HepG2 (cell line): ENCODE measurements around the gene JPT1. TPM values are rescaled to one million over a fixed set of nuclear protein-coding genes. Genes with fewer than 3 reads are reported as not detected.

Experiments
- polyA plus RNA-seq, 8 experiments: library from polyadenylated mRNA; depleted of rRNA in 3 of 8; stranded (reverse) in 7 of 8; unstranded in 1 of 8; fragments of >200 nt; fragmentation: Illumina TruSeq in 4 of 8; extraction: Trizol in 4 of 8; gene quantifications; 2 replicates each; pipeline versions ENCODE4 v1.2.1 to v1.2.3, GENCODE V29; 2011 to 2016; ENCODE audit warnings: low read depth in 4 of 8, missing spikeins in 1 of 8, mixed read lengths in 1 of 8; ENCODE audit not compliant: insufficient read depth in 1 of 8
- small RNA-seq, 3 experiments: library from RNA; depleted of rRNA; stranded (forward); fragments of <200 nt; gene quantifications; one replicate each; pipeline ENCODE3, GENCODE V24; 2012; ENCODE audit warnings: low read depth in 2 of 3, low replicate concordance in 1 of 3; ENCODE audit not compliant: insufficient read length in 3 of 3, insufficient read depth in 2 of 3
- total RNA-seq, 5 experiments: library from RNA; depleted of rRNA; stranded (reverse); fragments of >200 nt; fragmentation: Illumina TruSeq; extraction: Trizol; gene quantifications; 2 replicates each; pipeline ENCODE4 v1.2.3, GENCODE V29; 2016; ENCODE audit warnings: low read depth in 1 of 5

JPT1 gene
- total and polyA plus RNA-seq, 2 of the 13 experiments (the other 11 are each of a cell fraction or from before 2014, with no cell fraction given): 43.3 to 256 TPM

Small RNA genes within 50 kb of the gene (small RNA-seq; reads per million reads assigned to genes)
- 0 reads per million in 3 experiments for gene RF00019

Other genes with a start within 250 kb of the JPT1 start
- gene USH1G, start 231.3 kb downstream of the JPT1 start, total RNA-seq (2016; rRNA removed; fragmentation: Illumina TruSeq; extraction: Trizol): 0.04 TPM in 1 of 2 replicates, not detected in the other
- gene USH1G, start 231.3 kb downstream of the JPT1 start, polyA plus RNA-seq (2011; rRNA removed): not detected in 2 replicates
- not detected in 2 replicates for gene OTOP2, start 230.2 kb downstream of the JPT1 start, total RNA-seq (2016; rRNA removed; fragmentation: Illumina TruSeq; extraction: Trizol)
- gene OTOP2, start 230.2 kb downstream of the JPT1 start, polyA plus RNA-seq (2011; rRNA removed): not detected in 2 replicates
- gene OTOP3, start 218.6 kb downstream of the JPT1 start, total RNA-seq (2016; rRNA removed; fragmentation: Illumina TruSeq; extraction: Trizol): not detected in 2 replicates
- not detected in 2 replicates for gene OTOP3, start 218.6 kb downstream of the JPT1 start, polyA plus RNA-seq (2011; rRNA removed)
- 1.7 and 2.1 TPM in 2 replicates for gene HID1, start 181.8 kb downstream of the JPT1 start, total RNA-seq (2016; rRNA removed; fragmentation: Illumina TruSeq; extraction: Trizol)
- 10.6 and 17.1 TPM in 2 replicates for gene HID1, start 181.8 kb downstream of the JPT1 start, polyA plus RNA-seq (2011; rRNA removed)
- 1.9 and 2.1 TPM in 2 replicates for gene CDR2L, start 166.9 kb downstream of the JPT1 start, total RNA-seq (2016; rRNA removed; fragmentation: Illumina TruSeq; extraction: Trizol)
- gene CDR2L, start 166.9 kb downstream of the JPT1 start, polyA plus RNA-seq (2011; rRNA removed): 1.9 and 2.1 TPM in 2 replicates
- gene MRPL58, start 141.8 kb downstream of the JPT1 start, total RNA-seq (2016; rRNA removed; fragmentation: Illumina TruSeq; extraction: Trizol): 68.9 and 101 TPM in 2 replicates
- 39.7 and 44.9 TPM in 2 replicates for gene MRPL58, start 141.8 kb downstream of the JPT1 start, polyA plus RNA-seq (2011; rRNA removed)
- 428 and 565 TPM in 2 replicates for gene ATP5PD, start 107.5 kb downstream of the JPT1 start, total RNA-seq (2016; rRNA removed; fragmentation: Illumina TruSeq; extraction: Trizol)
- gene ATP5PD, start 107.5 kb downstream of the JPT1 start, polyA plus RNA-seq (2011; rRNA removed): 151 and 158 TPM in 2 replicates
- gene KCTD2, start 107.3 kb downstream of the JPT1 start, total RNA-seq (2016; rRNA removed; fragmentation: Illumina TruSeq; extraction: Trizol): 27.5 and 28.3 TPM in 2 replicates
- 32.6 and 35.2 TPM in 2 replicates for gene KCTD2, start 107.3 kb downstream of the JPT1 start, polyA plus RNA-seq (2011; rRNA removed)
- gene SLC16A5, start 66.6 kb downstream of the JPT1 start, total RNA-seq (2016; rRNA removed; fragmentation: Illumina TruSeq; extraction: Trizol): 0.42 and 0.69 TPM in 2 replicates
- 5.6 and 10.9 TPM in 2 replicates for gene SLC16A5, start 66.6 kb downstream of the JPT1 start, polyA plus RNA-seq (2011; rRNA removed)
- 4.2 and 4.4 TPM in 2 replicates for gene ARMC7, start 44.5 kb downstream of the JPT1 start, total RNA-seq (2016; rRNA removed; fragmentation: Illumina TruSeq; extraction: Trizol)
- 3.9 and 5.1 TPM in 2 replicates for gene ARMC7, start 44.5 kb downstream of the JPT1 start, polyA plus RNA-seq (2011; rRNA removed)
- 31.4 and 48.6 TPM in 2 replicates for gene NT5C, start 22.8 kb downstream of the JPT1 start, total RNA-seq (2016; rRNA removed; fragmentation: Illumina TruSeq; extraction: Trizol)
- 42.8 and 42.9 TPM in 2 replicates for gene NT5C, start 22.8 kb downstream of the JPT1 start, polyA plus RNA-seq (2011; rRNA removed)
- 553 and 842 TPM in 2 replicates for gene SUMO2, start 28.4 kb upstream of the JPT1 start, total RNA-seq (2016; rRNA removed; fragmentation: Illumina TruSeq; extraction: Trizol)
- gene SUMO2, start 28.4 kb upstream of the JPT1 start, polyA plus RNA-seq (2011; rRNA removed): 252 and 337 TPM in 2 replicates
- 122 and 124 TPM in 2 replicates for gene NUP85, start 51.2 kb upstream of the JPT1 start, total RNA-seq (2016; rRNA removed; fragmentation: Illumina TruSeq; extraction: Trizol)
- gene NUP85, start 51.2 kb upstream of the JPT1 start, polyA plus RNA-seq (2011; rRNA removed): 79.4 and 89.1 TPM in 2 replicates
- gene GGA3, start 107.1 kb upstream of the JPT1 start, total RNA-seq (2016; rRNA removed; fragmentation: Illumina TruSeq; extraction: Trizol): 20.9 and 28.4 TPM in 2 replicates
- gene GGA3, start 107.1 kb upstream of the JPT1 start, polyA plus RNA-seq (2011; rRNA removed): 43.7 and 50.1 TPM in 2 replicates
- gene MRPS7, start 107.4 kb upstream of the JPT1 start, total RNA-seq (2016; rRNA removed; fragmentation: Illumina TruSeq; extraction: Trizol): 162 and 184 TPM in 2 replicates
- gene MRPS7, start 107.4 kb upstream of the JPT1 start, polyA plus RNA-seq (2011; rRNA removed): 94.2 and 97.0 TPM in 2 replicates
- gene MIF4GD, start 116.7 kb upstream of the JPT1 start, total RNA-seq (2016; rRNA removed; fragmentation: Illumina TruSeq; extraction: Trizol): 12.4 and 14.0 TPM in 2 replicates
- 28.0 and 28.5 TPM in 2 replicates for gene MIF4GD, start 116.7 kb upstream of the JPT1 start, polyA plus RNA-seq (2011; rRNA removed)
- gene SLC25A19, start 134.9 kb upstream of the JPT1 start, total RNA-seq (2016; rRNA removed; fragmentation: Illumina TruSeq; extraction: Trizol): 41.4 and 42.2 TPM in 2 replicates
- 24.4 and 27.7 TPM in 2 replicates for gene SLC25A19, start 134.9 kb upstream of the JPT1 start, polyA plus RNA-seq (2011; rRNA removed)